Liver (tissue), 9 donors: ENCODE data around the gene IGF2BP3. TPM values are rescaled to one million over a fixed set of nuclear protein-coding genes. Genes with fewer than 3 reads are reported as not detected.

ENCODE experiments used
- DNase-seq: peaks from one replicate; pipeline ENCODE4 v3.0.0-alpha.2; 2017; ENCODE audit warnings: low spot score
- H3K27ac ChIP-seq, 2 donors: one replicate each; pipeline ENCODE4 v1.7.0; 2013; ENCODE audit warnings: inconsistent platforms in 2 of 2, low read length in 2 of 2, control low read depth in 1 of 2, low read depth in 1 of 2, mild to moderate bottlenecking in 1 of 2
- H3K27me3 ChIP-seq, 4 donors: one replicate each; pipeline versions ENCODE4 v1.6.1 to v1.7.0; 2013; ENCODE audit warnings: low read length in 3 of 4, inconsistent platforms in 1 of 4, mild to moderate bottlenecking in 1 of 4, moderate library complexity in 1 of 4; ENCODE audit not compliant: control insufficient read depth in 4 of 4, insufficient read depth in 4 of 4
- H3K36me3 ChIP-seq, 4 donors: one replicate each; pipeline versions ENCODE4 v1.6.1 to v1.7.0; 2013; ENCODE audit warnings: low read length in 3 of 4, mild to moderate bottlenecking in 3 of 4, low read depth in 1 of 4, moderate library complexity in 1 of 4; ENCODE audit not compliant: control insufficient read depth in 4 of 4, insufficient read depth in 3 of 4
- H3K4me1 ChIP-seq, 4 donors: one replicate each; pipeline versions ENCODE4 v1.6.1 to v1.7.0; 2013; ENCODE audit warnings: low read length in 3 of 4, mild to moderate bottlenecking in 3 of 4, moderate library complexity in 1 of 4; ENCODE audit not compliant: control insufficient read depth in 4 of 4, insufficient read depth in 4 of 4
- H3K4me3 ChIP-seq, 3 donors: one replicate each; pipeline versions ENCODE4 v1.6.1 to v1.7.0; 2013; ENCODE audit warnings: low read length in 3 of 3, control low read depth in 1 of 3, low read depth in 1 of 3, mild to moderate bottlenecking in 1 of 3
- H3K9ac ChIP-seq, 2 donors: one replicate each; pipeline ENCODE4 v1.7.0; 2013; ENCODE audit warnings: low read length in 2 of 2, mild to moderate bottlenecking in 2 of 2, moderate library complexity in 2 of 2, control low read depth in 1 of 2, low read depth in 1 of 2
- H3K9me3 ChIP-seq, 4 donors: one replicate each; pipeline versions ENCODE4 v1.6.1 to v1.7.0; 2013; ENCODE audit warnings: low read length in 3 of 4; ENCODE audit not compliant: control insufficient read depth in 4 of 4
- FOXA1 ChIP-seq: IDR thresholded peaks from 2 replicates; pipeline ENCODE4 v1.6.1; 2016; ENCODE audit warnings: antibody characterized with exemption
- FOXA2 ChIP-seq: IDR thresholded peaks from 2 replicates; pipeline ENCODE4 v1.6.1; 2016; ENCODE audit warnings: antibody characterized with exemption
- GABPA ChIP-seq, 2 donors: IDR thresholded peaks in 1 of 2; conservative IDR thresholded peaks in 1 of 2; 2 replicates each; pipeline ENCODE4 v1.6.1; 2016; ENCODE audit warnings: antibody characterized with exemption in 2 of 2, mild to moderate bottlenecking in 1 of 2, moderate library complexity in 1 of 2
- HNF4G ChIP-seq: IDR thresholded peaks from 2 replicates; pipeline ENCODE4 v1.6.1; 2016; ENCODE audit warnings: antibody characterized with exemption
- JUND ChIP-seq, 2 donors: IDR thresholded peaks; 2 replicates each; pipeline ENCODE4 v1.6.1; 2016; ENCODE audit warnings: antibody characterized with exemption in 2 of 2
- NR2F2 ChIP-seq: IDR thresholded peaks from 2 replicates; pipeline ENCODE4 v1.6.1; 2016; ENCODE audit warnings: antibody characterized with exemption
- RAD21 ChIP-seq, 2 donors: IDR thresholded peaks; 2 replicates each; pipeline ENCODE4 v1.6.1; 2016; ENCODE audit warnings: antibody characterized with exemption in 2 of 2, mild to moderate bottlenecking in 2 of 2
- TAF1 ChIP-seq: conservative IDR thresholded peaks from 2 replicates; pipeline ENCODE4 v1.6.1; 2016; ENCODE audit warnings: antibody characterized with exemption, mild to moderate bottlenecking
- WGBS: extraction: QIAGEN DNeasy Blood & Tissue Kit; methylation state at CpG from one replicate; pipeline ENCODE4 v1.1.7; 2013; 5-methylcytosine and 5-hydroxymethylcytosine counted together
- polyA plus RNA-seq, 2 donors: library from polyadenylated mRNA; stranded (reverse) in 1 of 2; unstranded in 1 of 2; fragments of 200-250 nt in 1 of 2; fragments of >200 nt in 1 of 2; fragmentation: Nextera tagmentation in 1 of 2; extraction: Ambion mirVana in 1 of 2; gene quantifications; one replicate each; pipeline versions ENCODE4 v1.2.1 to v1.2.3, GENCODE V29; 2013 to 2015
- total RNA-seq, 2 donors: library from RNA; depleted of rRNA; stranded (reverse); fragments of >200 nt; gene quantifications; one replicate each; pipeline ENCODE4 v1.2.3, GENCODE V29; 2014
- TF ChIP-seq, protein P1 (sequence below): IDR thresholded peaks from 2 replicates; pipeline ENCODE4 v1.6.1; 2016; ENCODE audit warnings: antibody characterized with exemption, mild to moderate bottlenecking
- TF ChIP-seq, protein P2 (sequence below): fragments of 150-350 bp; IDR thresholded peaks from 2 replicates; pipeline ENCODE4 v1.5.1; 2017; ENCODE audit warnings: improper control_type of control experiment, low read depth, low read length; ENCODE audit not compliant: missing input control
- TF ChIP-seq, protein P3 (sequence below): IDR thresholded peaks from 2 replicates; pipeline ENCODE4 v1.6.1; 2016; ENCODE audit warnings: antibody characterized with exemption
- donor health status: healthy.
- donor health status: healthy.
- donor health status: healthy.
- donor health status: healthy.
- donor health status: healthy.

IGF2BP3 gene
- total and polyA plus RNA-seq, 4 donors, result 0.17 to 28.4 (median 0.23) TPM; not detected in 1

DNA sequence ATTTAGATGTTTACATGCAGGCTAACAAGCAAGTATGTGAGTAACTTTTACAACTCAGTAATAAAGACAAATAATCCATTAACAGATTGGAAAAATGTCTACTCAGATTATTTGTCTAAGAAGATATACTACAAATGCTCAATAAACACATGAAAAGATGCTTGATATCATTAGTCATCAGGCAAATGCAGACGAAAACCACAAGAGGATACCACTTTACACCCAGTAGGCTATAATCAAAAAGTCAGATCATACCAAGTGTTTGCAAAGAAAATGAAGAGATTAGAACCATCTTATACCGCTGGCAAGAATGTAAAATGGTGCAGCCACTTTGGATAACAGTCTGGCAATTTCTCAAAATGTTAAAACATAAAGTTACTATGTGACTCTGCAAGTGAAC, 87.1 kb downstream of the IGF2BP3 start (continued):
- TF ChIP-seq, protein P1, sequence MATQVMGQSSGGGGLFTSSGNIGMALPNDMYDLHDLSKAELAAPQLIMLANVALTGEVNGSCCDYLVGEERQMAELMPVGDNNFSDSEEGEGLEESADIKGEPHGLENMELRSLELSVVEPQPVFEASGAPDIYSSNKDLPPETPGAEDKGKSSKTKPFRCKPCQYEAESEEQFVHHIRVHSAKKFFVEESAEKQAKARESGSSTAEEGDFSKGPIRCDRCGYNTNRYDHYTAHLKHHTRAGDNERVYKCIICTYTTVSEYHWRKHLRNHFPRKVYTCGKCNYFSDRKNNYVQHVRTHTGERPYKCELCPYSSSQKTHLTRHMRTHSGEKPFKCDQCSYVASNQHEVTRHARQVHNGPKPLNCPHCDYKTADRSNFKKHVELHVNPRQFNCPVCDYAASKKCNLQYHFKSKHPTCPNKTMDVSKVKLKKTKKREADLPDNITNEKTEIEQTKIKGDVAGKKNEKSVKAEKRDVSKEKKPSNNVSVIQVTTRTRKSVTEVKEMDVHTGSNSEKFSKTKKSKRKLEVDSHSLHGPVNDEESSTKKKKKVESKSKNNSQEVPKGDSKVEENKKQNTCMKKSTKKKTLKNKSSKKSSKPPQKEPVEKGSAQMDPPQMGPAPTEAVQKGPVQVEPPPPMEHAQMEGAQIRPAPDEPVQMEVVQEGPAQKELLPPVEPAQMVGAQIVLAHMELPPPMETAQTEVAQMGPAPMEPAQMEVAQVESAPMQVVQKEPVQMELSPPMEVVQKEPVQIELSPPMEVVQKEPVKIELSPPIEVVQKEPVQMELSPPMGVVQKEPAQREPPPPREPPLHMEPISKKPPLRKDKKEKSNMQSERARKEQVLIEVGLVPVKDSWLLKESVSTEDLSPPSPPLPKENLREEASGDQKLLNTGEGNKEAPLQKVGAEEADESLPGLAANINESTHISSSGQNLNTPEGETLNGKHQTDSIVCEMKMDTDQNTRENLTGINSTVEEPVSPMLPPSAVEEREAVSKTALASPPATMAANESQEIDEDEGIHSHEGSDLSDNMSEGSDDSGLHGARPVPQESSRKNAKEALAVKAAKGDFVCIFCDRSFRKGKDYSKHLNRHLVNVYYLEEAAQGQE, result no peak
- TF ChIP-seq TAF1 (no peak), JUND (IDR thresholded peaks at IDR 0.05) (no peak), FOXA2 (no peak)

DNA sequence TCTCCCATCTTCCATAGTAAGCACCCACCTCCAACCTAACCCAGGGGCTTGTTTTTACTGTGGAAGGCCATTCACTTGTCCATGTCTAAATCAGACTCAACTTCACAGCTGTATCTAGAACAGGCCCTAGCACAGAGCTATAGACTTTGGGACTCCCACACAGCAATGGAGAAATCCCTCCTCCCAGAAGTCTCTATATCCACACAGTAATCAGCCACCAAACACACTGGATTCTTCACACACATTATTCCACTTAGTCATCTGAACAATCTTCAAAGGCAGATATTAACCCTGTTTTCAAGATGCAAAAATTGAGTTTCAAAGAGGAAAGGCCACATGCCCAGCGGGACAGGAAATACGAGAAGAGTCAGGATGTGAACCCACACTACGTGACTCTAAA, 89.3 kb downstream of the IGF2BP3 start:
- H3K4me3 ChIP-seq, result no peak overlapping the region
- no peaks in the 10 kb centered on the region for H3K4me1 ChIP-seq
- H3K9me3 ChIP-seq, result no peaks in the 10 kb centered on the region
- no peak for DNase-seq
- 94% methylated on average over 3 of the region's 3 CpGs for WGBS
- no peaks in the 10 kb centered on the region for H3K27me3 ChIP-seq
- H3K9ac ChIP-seq, result no peak overlapping the region
- TF ChIP-seq, protein P2, sequence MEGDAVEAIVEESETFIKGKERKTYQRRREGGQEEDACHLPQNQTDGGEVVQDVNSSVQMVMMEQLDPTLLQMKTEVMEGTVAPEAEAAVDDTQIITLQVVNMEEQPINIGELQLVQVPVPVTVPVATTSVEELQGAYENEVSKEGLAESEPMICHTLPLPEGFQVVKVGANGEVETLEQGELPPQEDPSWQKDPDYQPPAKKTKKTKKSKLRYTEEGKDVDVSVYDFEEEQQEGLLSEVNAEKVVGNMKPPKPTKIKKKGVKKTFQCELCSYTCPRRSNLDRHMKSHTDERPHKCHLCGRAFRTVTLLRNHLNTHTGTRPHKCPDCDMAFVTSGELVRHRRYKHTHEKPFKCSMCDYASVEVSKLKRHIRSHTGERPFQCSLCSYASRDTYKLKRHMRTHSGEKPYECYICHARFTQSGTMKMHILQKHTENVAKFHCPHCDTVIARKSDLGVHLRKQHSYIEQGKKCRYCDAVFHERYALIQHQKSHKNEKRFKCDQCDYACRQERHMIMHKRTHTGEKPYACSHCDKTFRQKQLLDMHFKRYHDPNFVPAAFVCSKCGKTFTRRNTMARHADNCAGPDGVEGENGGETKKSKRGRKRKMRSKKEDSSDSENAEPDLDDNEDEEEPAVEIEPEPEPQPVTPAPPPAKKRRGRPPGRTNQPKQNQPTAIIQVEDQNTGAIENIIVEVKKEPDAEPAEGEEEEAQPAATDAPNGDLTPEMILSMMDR, result no peak
- TF ChIP-seq, protein P3, sequence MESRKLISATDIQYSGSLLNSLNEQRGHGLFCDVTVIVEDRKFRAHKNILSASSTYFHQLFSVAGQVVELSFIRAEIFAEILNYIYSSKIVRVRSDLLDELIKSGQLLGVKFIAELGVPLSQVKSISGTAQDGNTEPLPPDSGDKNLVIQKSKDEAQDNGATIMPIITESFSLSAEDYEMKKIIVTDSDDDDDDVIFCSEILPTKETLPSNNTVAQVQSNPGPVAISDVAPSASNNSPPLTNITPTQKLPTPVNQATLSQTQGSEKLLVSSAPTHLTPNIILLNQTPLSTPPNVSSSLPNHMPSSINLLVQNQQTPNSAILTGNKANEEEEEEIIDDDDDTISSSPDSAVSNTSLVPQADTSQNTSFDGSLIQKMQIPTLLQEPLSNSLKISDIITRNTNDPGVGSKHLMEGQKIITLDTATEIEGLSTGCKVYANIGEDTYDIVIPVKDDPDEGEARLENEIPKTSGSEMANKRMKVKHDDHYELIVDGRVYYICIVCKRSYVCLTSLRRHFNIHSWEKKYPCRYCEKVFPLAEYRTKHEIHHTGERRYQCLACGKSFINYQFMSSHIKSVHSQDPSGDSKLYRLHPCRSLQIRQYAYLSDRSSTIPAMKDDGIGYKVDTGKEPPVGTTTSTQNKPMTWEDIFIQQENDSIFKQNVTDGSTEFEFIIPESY, result no peak
- no peaks in the 10 kb centered on the region for H3K36me3 ChIP-seq
- H3K27ac ChIP-seq, result no peak overlapping the region

DNA sequence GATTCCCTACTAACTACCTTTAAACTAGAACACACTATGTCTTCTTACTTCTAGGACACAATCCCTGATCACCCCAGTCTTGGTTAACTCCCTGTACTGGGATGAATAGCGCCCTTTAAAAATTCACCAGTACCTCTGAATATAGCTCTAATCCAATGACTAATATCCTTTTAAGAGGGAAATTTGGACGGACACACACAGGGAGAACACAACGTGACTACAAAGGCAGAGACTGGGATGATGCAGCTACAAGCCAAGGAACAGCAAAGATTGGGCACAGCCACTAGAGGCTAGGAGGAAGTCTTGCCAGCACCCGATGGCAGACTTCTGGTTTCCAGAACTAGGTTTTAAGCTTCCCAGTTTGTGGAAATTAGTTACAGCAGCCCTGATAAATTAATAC, 89.7 kb downstream of the IGF2BP3 start:
- H3K27ac ChIP-seq, result no peak overlapping the region
- 90% methylated on average over 4 of the region's 4 CpGs for whole genome bisulfite sequencing
- DNase-seq, result no peak
- no peaks in the 10 kb centered on the region for H3K9me3 ChIP-seq
- no peak overlapping the region for H3K4me3 ChIP-seq
- no peaks in the 10 kb centered on the region for H3K27me3 ChIP-seq
- H3K4me1 ChIP-seq, result no peaks in the 10 kb centered on the region
- no peaks in the 10 kb centered on the region for H3K36me3 ChIP-seq
- TF ChIP-seq NR2F2, result no peak
- TF ChIP-seq RAD21 (IDR thresholded peaks at IDR 0.05), result no peak
- no peak for TF ChIP-seq FOXA1
- TF ChIP-seq HNF4G, result no peak
- no peak for TF ChIP-seq GABPA (IDR thresholded peaks at IDR 0.05 in 1 of 2, conservative IDR thresholded peaks at IDR 0.05 in 1 of 2)
- no peak overlapping the region for H3K9ac ChIP-seq
